GM06990 (cell line): Measurements from ENCODE around the gene JAM3.

Source experiments
- DNase-seq: peaks from one replicate; pipeline ENCODE4 v3.0.0-alpha.2; 2011; ENCODE audit not compliant: insufficient read length; ENCODE audit errors: extremely low read depth
- H3K27me3 ChIP-seq: replicated peaks from 2 replicates; pipeline ENCODE4 v1.6.0; 2011; ENCODE audit warnings: low read length; ENCODE audit not compliant: control insufficient read depth, insufficient read depth
- H3K36me3 ChIP-seq: 2 replicates; pipeline ENCODE4 v1.5.1; 2011; ENCODE audit warnings: low read length; ENCODE audit not compliant: control insufficient read depth, insufficient read depth
- H3K4me3 ChIP-seq: replicated peaks from 2 replicates; pipeline ENCODE4 v1.5.1; 2011; ENCODE audit warnings: low read depth, mild to moderate bottlenecking, control low read depth, low read length
- TF ChIP-seq, protein P1 (sequence below): IDR thresholded peaks from 2 replicates; pipeline ENCODE4 v1.5.1; 2011; ENCODE audit warnings: low read length, control low read depth, mild to moderate bottlenecking, inconsistent platforms; ENCODE audit not compliant: insufficient read depth, poor library complexity, severe bottlenecking

The JAM3 gene

DNA sequence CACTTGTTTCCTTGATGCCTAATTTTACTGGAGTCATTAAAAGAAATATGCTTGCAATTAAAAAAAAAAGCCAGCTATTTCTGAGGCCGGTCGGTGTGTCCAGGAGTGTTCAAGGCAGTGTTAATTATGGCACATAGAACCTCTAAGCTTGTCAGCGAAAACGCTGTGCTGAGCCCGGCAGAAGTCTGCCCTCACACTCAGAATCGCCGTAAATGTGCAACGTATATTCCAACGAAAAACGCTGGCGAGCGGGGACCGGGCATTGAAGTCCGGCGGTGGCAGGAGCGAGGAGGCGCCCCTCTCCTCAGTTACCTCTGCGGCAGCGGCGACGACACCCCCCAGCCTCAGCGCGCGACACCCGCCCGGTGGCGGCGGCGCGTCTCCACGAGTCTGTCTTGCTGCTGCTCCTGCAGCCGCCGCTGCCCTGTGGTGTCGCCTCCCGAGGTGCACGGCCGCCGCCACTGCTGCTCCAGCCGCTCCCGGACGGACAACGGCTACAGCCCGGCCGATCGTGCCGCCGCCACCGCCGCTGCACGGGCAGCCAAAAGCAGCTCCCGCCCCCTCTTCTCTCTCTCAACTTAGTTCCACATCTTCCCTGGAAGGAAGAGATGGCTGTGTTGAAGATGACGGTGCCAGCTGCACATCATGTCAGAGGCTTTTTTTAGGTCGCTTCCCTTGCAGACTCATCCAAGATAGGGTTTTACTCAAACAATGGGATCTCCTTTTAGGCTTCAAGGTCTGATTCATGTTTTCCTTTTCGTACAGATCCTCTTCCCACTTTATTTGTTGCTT, 56.0 kb downstream of the JAM3 start:
- no peak for DNase-seq
- Histone ChIP-seq H3K36me3 (no peaks in the 10 kb centered on the region), H3K4me3 (no peak overlapping the region), H3K27me3 (no peaks in the 10 kb centered on the region; the same call in 1 of the 2 replicates)
- TF ChIP-seq, protein P1, sequence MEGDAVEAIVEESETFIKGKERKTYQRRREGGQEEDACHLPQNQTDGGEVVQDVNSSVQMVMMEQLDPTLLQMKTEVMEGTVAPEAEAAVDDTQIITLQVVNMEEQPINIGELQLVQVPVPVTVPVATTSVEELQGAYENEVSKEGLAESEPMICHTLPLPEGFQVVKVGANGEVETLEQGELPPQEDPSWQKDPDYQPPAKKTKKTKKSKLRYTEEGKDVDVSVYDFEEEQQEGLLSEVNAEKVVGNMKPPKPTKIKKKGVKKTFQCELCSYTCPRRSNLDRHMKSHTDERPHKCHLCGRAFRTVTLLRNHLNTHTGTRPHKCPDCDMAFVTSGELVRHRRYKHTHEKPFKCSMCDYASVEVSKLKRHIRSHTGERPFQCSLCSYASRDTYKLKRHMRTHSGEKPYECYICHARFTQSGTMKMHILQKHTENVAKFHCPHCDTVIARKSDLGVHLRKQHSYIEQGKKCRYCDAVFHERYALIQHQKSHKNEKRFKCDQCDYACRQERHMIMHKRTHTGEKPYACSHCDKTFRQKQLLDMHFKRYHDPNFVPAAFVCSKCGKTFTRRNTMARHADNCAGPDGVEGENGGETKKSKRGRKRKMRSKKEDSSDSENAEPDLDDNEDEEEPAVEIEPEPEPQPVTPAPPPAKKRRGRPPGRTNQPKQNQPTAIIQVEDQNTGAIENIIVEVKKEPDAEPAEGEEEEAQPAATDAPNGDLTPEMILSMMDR: no peak

DNA sequence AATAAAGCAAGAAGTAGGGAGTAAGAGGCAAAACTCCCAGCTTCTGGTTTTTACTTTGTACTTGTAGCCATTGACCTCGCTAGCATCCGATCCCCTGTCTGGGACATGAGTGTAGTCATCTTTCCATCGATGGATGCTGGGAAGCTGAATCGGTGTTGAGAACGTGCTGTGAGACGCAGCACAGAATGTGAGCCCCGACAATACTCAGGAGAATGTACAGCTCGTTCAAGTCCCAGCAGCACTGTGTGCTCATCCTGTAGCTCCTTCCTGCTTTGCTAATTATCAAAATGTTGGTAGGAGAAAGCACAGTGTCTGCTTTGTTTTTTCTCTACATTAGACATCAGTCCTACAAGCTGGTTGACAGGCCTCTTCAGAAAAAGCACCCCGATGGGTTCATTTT, 56.6 kb downstream of the JAM3 start:
- Histone ChIP-seq H3K27me3 (no peaks in the 10 kb centered on the region; the same call in 1 of the 2 replicates), H3K36me3 (no peaks in the 10 kb centered on the region), H3K4me3 (no peak overlapping the region)
- TF ChIP-seq, protein P1: no peak
- no peak for DNase-seq

DNA sequence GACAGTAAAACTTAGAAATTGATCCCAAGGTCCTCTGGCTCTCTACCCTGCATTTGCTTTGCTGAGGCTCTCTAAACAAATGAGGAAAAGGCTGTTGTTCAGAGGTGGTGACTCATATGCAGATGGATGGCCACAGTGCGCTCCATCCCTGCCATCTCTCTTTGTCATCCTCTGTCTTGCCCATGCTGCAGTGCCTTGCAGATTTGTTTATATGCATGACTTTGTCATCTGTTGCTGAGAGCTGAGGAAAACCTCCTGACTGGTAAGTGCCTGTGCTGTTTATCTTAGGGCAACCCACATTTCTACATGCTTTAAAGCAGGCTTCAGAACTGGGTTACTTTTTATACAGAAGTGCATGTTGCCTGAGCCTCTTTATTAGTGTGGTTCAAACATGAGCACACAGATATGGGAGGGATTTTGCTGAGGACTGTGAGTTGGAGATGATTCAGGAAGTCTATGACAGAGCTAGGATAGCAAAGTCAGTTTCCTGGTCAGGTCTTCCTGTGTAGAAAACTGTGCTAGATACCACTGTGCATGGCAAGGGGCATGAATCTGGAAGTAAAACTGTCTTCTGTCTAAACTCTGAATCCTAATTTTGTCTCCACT, 57.4 kb downstream of the JAM3 start:
- no peak for DNase-seq
- H3K4me3 ChIP-seq: no peak overlapping the region
- TF ChIP-seq, protein P1: no peak

DNA sequence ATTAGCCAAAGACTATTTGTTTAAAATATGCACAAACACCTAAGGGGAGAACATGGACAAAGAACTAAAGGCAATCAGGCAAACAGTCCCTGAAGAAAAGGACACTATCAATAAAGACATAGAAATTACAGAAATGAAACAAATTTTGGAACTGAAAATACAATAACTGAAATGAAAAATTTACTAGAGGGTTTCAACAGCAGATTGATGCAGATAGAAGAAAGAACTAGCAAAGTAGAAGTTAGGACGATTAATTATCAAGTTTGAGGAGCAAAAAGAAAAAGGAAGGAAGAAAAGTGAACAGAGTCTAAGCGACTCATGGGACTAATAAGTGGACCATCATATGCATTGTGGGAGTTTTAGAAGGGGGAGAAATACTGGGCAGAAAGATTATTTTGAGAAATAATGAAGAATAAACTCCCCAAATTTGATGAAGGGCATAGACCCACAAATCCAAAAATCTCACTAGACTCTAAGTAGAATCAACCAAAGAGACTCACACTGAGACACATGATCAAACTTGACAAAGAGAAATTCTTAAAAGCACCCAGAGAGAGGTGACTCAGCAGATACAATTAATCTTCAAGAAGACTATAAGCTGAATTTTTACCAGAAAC, 62.9 kb downstream of the JAM3 start:
- Histone ChIP-seq H3K36me3 (no peaks in the 10 kb centered on the region), H3K4me3 (no peak overlapping the region), H3K27me3 (no peaks in the 10 kb centered on the region)
- TF ChIP-seq, protein P1: no peak
- no peak for DNase-seq

More for the DNA sequence above, 57.4 kb downstream of the JAM3 start:
- H3K27me3 ChIP-seq: no peaks in the 10 kb centered on the region; the same call in 1 of the 2 replicates
- no peaks in the 10 kb centered on the region for H3K36me3 ChIP-seq

DNA sequence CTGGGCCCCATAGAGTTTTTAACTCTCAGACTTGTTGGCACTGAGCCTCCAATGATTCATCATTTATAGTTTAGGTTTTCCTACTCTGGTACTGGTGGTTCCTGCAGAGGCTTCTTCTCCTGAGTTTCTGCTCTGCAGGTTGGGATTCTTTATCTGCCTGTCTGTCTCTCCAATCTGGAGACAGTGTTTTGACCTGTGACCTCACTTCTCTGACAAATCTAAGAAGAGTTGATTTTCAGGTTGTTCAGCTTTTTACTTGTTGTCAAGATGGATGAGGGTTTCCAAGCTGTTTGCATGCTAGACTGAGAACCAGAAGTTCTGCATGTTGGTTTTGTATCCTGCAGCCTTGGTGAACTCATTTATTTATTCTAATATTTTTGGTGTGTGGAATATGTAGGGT, 63.9 kb downstream of the JAM3 start:
- Histone ChIP-seq H3K27me3 (no peaks in the 10 kb centered on the region), H3K36me3 (no peaks in the 10 kb centered on the region), H3K4me3 (no peak overlapping the region)
- TF ChIP-seq, protein P1: no peak
- no peak for DNase-seq
